Measurements from ENCODE around the gene SDS. TPM values are rescaled to one million over a fixed set of nuclear protein-coding genes. Genes with fewer than 3 reads are reported as not detected.

The SDS gene
- total RNA-seq, 1 experiment from 2014 or later, result not detected

- H3K27me3 ChIP-seq (ENCODE audit: low read length), result no peaks in the 10 kb centered on the region
- no peak overlapping the region for H3K4me2 ChIP-seq (ENCODE audit: low read depth, low read length, poor library complexity, severe bottlenecking)
- H3K27ac ChIP-seq (ENCODE audit: low read length), result no peak overlapping the region
- no peaks in the 10 kb centered on the region for H3K79me2 ChIP-seq (ENCODE audit: low read length)
- no peaks in the 10 kb centered on the region for H3K9me2 ChIP-seq (replicated peaks; ENCODE audit: insufficient read depth, low read length)
- no peak for DNase-seq
- H3K9me3 ChIP-seq (ENCODE audit: low read length), result no peaks in the 10 kb centered on the region
- no peak overlapping the region for H3K4me3 ChIP-seq (ENCODE audit: low read length)
- no peak overlapping the region for H2AFZ ChIP-seq (ENCODE audit: low read length)
- H3K4me1 ChIP-seq (ENCODE audit: low read length), result no peaks in the 10 kb centered on the region
- H3K36me3 ChIP-seq (ENCODE audit: insufficient read depth, low read length), result no peaks in the 10 kb centered on the region
- no peaks in the 10 kb centered on the region for H4K20me1 ChIP-seq (ENCODE audit: insufficient read depth, low read depth, low read length)
- no peak overlapping the region for H3K9ac ChIP-seq (ENCODE audit: low read length)
Measured at GRCh38 chr12:113351089-113351488, 52.6 kb downstream of the SDS start.

- H3K9me2 ChIP-seq (replicated peaks; ENCODE audit: insufficient read depth, low read length), result no peaks in the 10 kb centered on the region
- H3K9me3 ChIP-seq (ENCODE audit: low read length), result no peaks in the 10 kb centered on the region
- H3K9ac ChIP-seq (ENCODE audit: low read length), result no peak overlapping the region
- H4K20me1 ChIP-seq (ENCODE audit: insufficient read depth, low read depth, low read length), result no peaks in the 10 kb centered on the region
- no peaks in the 10 kb centered on the region for H3K4me1 ChIP-seq (ENCODE audit: low read length)
- H3K27me3 ChIP-seq (ENCODE audit: low read length), result no peaks in the 10 kb centered on the region
- H2AFZ ChIP-seq (ENCODE audit: low read length), result no peak overlapping the region
- DNase-seq, result no peak
- H3K4me3 ChIP-seq (ENCODE audit: low read length), result no peak overlapping the region
- no peaks in the 10 kb centered on the region for H3K79me2 ChIP-seq (ENCODE audit: low read length)
- H3K4me2 ChIP-seq (ENCODE audit: low read depth, low read length, poor library complexity, severe bottlenecking), result no peak overlapping the region
- H3K36me3 ChIP-seq (ENCODE audit: insufficient read depth, low read length), result no peaks in the 10 kb centered on the region
- H3K27ac ChIP-seq (ENCODE audit: low read length), result no peak overlapping the region
Measured at GRCh38 chr12:113348849-113349536, 54.7 kb downstream of the SDS start.

DNA sequence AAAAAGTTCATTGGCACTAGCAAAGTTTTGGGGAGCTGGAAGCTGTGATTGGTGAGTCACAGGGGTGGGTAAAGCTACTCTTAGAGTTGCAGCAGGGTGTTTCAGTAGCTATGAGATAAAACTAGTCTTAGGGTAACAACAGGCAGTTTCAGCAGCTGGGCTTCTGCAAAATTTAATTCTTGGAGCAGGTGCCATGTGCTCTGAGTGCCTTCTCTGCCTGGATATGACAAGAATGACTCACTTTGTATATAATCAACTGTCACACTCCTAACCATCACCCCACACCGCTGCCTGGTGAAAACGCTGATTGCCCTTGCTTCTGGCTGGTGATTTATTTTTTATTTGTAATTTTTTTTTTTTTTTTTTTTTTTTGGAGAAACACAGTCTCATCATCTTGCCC, 55.8 kb downstream of the SDS start:
- Histone ChIP-seq H3K4me1 (ENCODE audit: low read length) (no peaks in the 10 kb centered on the region), H2AFZ (ENCODE audit: low read length) (no peak overlapping the region), H3K27me3 (ENCODE audit: low read length) (no peaks in the 10 kb centered on the region), H3K36me3 (ENCODE audit: insufficient read depth, low read length) (no peaks in the 10 kb centered on the region), H3K4me3 (ENCODE audit: low read length) (no peak overlapping the region), H3K9me3 (ENCODE audit: low read length) (no peaks in the 10 kb centered on the region), H3K4me2 (ENCODE audit: low read depth, low read length, poor library complexity, severe bottlenecking) (no peak overlapping the region), H3K27ac (ENCODE audit: low read length) (no peak overlapping the region), H4K20me1 (ENCODE audit: insufficient read depth, low read depth, low read length) (no peaks in the 10 kb centered on the region), H3K9ac (ENCODE audit: low read length) (no peak overlapping the region), H3K79me2 (ENCODE audit: low read length) (no peaks in the 10 kb centered on the region), H3K9me2 (replicated peaks; ENCODE audit: insufficient read depth, low read length) (no peaks in the 10 kb centered on the region)
- no peak for DNase-seq

GRCh38 chr12:113347107-113347506, 56.6 kb downstream of the SDS start:
- no peak overlapping the region for H2AFZ ChIP-seq (ENCODE audit: low read length)
- H3K9me3 ChIP-seq (ENCODE audit: low read length), result no peaks in the 10 kb centered on the region

DNA sequence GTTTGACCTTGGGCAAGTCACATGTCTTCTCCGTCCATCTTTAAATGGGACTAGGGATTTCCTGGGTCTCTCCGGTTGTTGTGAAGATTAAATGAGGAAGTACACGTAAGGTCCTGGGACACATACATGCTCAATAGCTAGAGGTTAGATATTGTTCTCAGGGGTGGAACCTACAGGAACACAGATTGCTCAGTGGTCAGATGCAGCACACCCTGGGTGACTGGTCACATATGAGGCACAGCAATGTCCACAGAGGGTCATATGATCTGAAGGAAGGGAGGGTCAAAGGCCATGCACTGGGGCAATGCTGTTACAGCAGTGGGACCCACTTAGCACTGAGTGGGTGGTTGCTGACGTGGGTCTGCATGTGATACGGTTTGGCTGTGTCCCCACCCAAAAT, 57.3 kb downstream of the SDS start:
- Histone ChIP-seq H3K27me3 (ENCODE audit: low read length) (no peaks in the 10 kb centered on the region), H3K27ac (ENCODE audit: low read length) (no peak overlapping the region), H3K4me1 (ENCODE audit: low read length) (no peaks in the 10 kb centered on the region), H3K36me3 (ENCODE audit: insufficient read depth, low read length) (no peaks in the 10 kb centered on the region), H2AFZ (ENCODE audit: low read length) (no peak overlapping the region), H3K4me2 (ENCODE audit: low read depth, low read length, poor library complexity, severe bottlenecking) (no peak overlapping the region), H3K4me3 (ENCODE audit: low read length) (no peak overlapping the region), H3K9ac (ENCODE audit: low read length) (no peak overlapping the region), H3K9me3 (ENCODE audit: low read length) (no peaks in the 10 kb centered on the region), H3K79me2 (ENCODE audit: low read length) (no peaks in the 10 kb centered on the region), H4K20me1 (ENCODE audit: insufficient read depth, low read depth, low read length) (no peaks in the 10 kb centered on the region), H3K9me2 (replicated peaks; ENCODE audit: insufficient read depth, low read length) (no peaks in the 10 kb centered on the region)
- no peak for DNase-seq

More at GRCh38 chr12:113347107-113347506, 56.6 kb downstream of the SDS start:
- Histone ChIP-seq H3K9ac (ENCODE audit: low read length) (no peak overlapping the region), H3K4me1 (ENCODE audit: low read length) (no peaks in the 10 kb centered on the region), H3K27me3 (ENCODE audit: low read length) (no peaks in the 10 kb centered on the region), H3K27ac (ENCODE audit: low read length) (no peak overlapping the region), H3K4me3 (ENCODE audit: low read length) (no peak overlapping the region), H4K20me1 (ENCODE audit: insufficient read depth, low read depth, low read length) (no peaks in the 10 kb centered on the region), H3K9me2 (replicated peaks; ENCODE audit: insufficient read depth, low read length) (no peaks in the 10 kb centered on the region), H3K36me3 (ENCODE audit: insufficient read depth, low read length) (no peaks in the 10 kb centered on the region), H3K4me2 (ENCODE audit: low read depth, low read length, poor library complexity, severe bottlenecking) (no peak overlapping the region), H3K79me2 (ENCODE audit: low read length) (no peaks in the 10 kb centered on the region)
- DNase-seq, result no peak

GRCh38 chr12:113345318-113345717, 58.4 kb downstream of the SDS start:
- Histone ChIP-seq H3K9me2 (replicated peaks; ENCODE audit: insufficient read depth, low read length) (no peaks in the 10 kb centered on the region), H3K79me2 (ENCODE audit: low read length) (no peaks in the 10 kb centered on the region), H2AFZ (ENCODE audit: low read length) (no peak overlapping the region), H4K20me1 (ENCODE audit: insufficient read depth, low read depth, low read length) (no peaks in the 10 kb centered on the region), H3K9ac (ENCODE audit: low read length) (no peak overlapping the region), H3K27ac (ENCODE audit: low read length) (no peak overlapping the region), H3K4me1 (ENCODE audit: low read length) (no peaks in the 10 kb centered on the region), H3K36me3 (ENCODE audit: insufficient read depth, low read length) (no peaks in the 10 kb centered on the region), H3K4me3 (ENCODE audit: low read length) (no peak overlapping the region), H3K27me3 (ENCODE audit: low read length) (no peaks in the 10 kb centered on the region), H3K4me2 (ENCODE audit: low read depth, low read length, poor library complexity, severe bottlenecking) (no peak overlapping the region), H3K9me3 (ENCODE audit: low read length) (no peaks in the 10 kb centered on the region)
- DNase-seq, result no peak

Other genes with a start within 250 kb of the SDS start
- 28.2 and 81.5 TPM in 2 replicates for gene DDX54, start 218.4 kb downstream of the SDS start, total RNA-seq (2014; rRNA removed; shearing (Covaris generic); ENCODE audit: low replicate concordance)
- 34.3 and 47.3 TPM in 2 replicates for gene RITA1, start 218.2 kb downstream of the SDS start, total RNA-seq (2014; rRNA removed; shearing (Covaris generic); ENCODE audit: low replicate concordance)
- gene TPCN1, start 182.4 kb downstream of the SDS start, total RNA-seq (2014; rRNA removed; shearing (Covaris generic); ENCODE audit: low replicate concordance), result 43.9 and 46.4 TPM in 2 replicates
- 5.9 and 9.0 TPM in 2 replicates for gene SLC8B1, start 68.8 kb downstream of the SDS start, total RNA-seq (2014; rRNA removed; shearing (Covaris generic); ENCODE audit: low replicate concordance)
- gene PLBD2, start 45.3 kb downstream of the SDS start, total RNA-seq (2014; rRNA removed; shearing (Covaris generic); ENCODE audit: low replicate concordance), result 6.5 and 11.8 TPM in 2 replicates
- gene SDSL, start 18.5 kb upstream of the SDS start, total RNA-seq (2014; rRNA removed; shearing (Covaris generic); ENCODE audit: low replicate concordance), result not detected in 2 replicates
- gene LHX5, start 68.0 kb upstream of the SDS start, total RNA-seq (2014; rRNA removed; shearing (Covaris generic); ENCODE audit: low replicate concordance), result not detected in 2 replicates